A549 treated with DMSO at 1 μM for 4 hours (cell line): ENCODE measurements around the gene PLCL2. TPM values are rescaled to one million over a fixed set of nuclear protein-coding genes. Genes with fewer than 3 reads are reported as not detected.

Source experiments
- total RNA-seq: library from RNA; stranded (reverse); fragments of 200-300 nt; extraction: Qiagen RNA extraction; gene quantifications from 5 replicates; pipeline ENCODE4 v1.2.3, GENCODE V29; 2022; ENCODE audit warnings: low read depth

Gene PLCL2
- total RNA-seq = 6.4 to 8.8 TPM (median 7.1 TPM) in 5 replicates

DNA sequence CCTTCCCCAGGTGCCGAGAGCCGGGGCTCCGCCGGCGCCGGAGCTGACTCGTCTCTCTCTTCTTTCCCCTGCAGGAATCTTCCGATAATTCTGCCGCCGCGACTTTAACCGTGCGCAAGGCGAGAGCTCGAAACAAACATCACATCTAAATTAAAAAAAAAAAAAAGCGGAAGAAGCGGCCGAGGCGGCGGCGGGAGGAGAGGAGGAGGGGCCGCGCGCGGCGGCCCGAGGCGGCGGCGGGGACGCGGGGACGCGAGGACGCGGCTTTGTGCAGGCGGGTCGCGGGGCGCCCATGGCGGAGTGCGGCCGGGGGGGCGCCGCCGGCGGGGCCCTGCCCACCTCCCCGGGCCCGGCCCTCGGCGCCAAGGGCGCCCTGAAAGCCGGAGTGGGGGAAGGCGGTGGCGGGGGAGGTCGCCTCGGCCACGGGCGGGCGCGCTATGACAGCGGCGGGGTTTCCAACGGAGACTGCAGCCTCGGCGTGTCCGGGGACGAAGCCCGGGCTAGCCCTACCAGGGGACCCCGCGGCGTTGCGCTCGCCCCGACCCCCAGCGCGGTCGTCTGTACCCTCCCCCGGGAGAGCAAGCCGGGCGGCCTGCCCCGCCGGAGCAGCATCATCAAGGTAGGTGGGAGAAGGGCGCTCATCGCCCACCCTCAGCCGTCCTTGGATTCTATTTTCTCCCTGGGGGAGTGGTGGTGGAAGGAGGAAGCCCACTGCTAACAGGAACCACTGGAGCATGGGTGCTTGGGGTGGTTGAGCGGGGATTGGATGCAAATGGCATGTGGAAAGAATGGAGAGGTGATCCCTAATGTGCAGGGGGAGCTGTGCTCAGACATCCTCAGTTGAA is at the start of gene PLCL2:
TSS of gene PLCL2 (plus strand) at position 208 of the 845 bp plus-strand sequence. CDS start at position 293, 85 bp downstream.

